NCI-H2107 (cell line): ENCODE measurements around the gene NLN.

Source experiments
- DNase-seq: peaks from one replicate; lab custom pipeline; 2025; lab: John Stamatoyannopoulos, UW

The NLN gene

GRCh38 chr5:65873181-65873750 is 151.3 kb downstream of the NLN start:
- no peak for DNase-seq

- no peak for DNase-seq
Measured at GRCh38 chr5:65874241-65874640, 152.2 kb downstream of the NLN start.

DNA sequence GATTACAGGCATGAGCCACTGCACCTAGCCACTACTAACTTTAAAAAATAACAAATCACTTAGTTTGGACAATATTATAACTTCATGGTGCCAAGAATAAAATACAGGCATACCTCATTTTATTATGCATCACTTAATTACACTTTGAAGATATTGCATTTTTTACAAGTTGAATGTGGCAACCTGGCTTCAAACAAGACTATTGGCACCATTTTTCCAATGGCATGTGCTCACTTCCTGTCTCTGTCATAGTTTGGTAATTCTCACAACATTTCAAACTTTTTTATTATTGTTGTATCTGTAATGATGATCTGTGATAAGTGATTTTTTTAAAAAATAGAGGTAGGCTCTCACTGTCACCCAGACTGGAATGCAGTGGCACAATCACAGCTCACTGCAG is 154.5 kb downstream of the NLN start:
- no peak for DNase-seq

DNA sequence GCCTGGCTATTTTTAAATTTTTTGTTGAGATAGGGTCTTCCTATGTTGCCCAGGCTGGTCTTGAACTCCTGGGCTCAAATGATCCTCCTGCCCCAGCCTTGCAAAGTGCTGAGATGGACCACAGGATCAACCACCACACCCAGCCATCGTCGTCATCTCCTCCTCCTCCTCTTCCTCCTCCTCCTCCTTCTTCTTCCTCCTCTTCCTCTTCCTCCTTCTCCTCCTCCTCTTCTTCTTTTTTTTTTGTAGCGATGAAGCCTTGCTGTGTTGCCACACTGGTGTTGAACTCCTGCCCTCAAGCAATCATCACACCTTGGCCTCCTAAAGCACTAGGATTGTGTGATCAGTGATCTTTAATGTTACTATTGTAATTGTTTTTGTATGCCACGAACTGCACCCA is 155.0 kb downstream of the NLN start:
- no peak for DNase-seq
